GM21717 (cell line): ENCODE results near the gene NKX2-1.

Source experiments
- ATAC-seq: cut with Tn5 transposase; IDR thresholded peaks from one replicate; pipeline ENCODE4 v1.9.1; 2021; ENCODE audit warnings: mild to moderate bottlenecking, moderate library complexity; ENCODE audit not compliant: unreplicated experiment

The NKX2-1 gene

GRCh38 chr14:36518031-36518585 is 1.9 kb downstream of the NKX2-1 start:
- no peak for ATAC-seq

GRCh38 chr14:36517242-36518030 is 2.6 kb downstream of the NKX2-1 start:
- no peak for ATAC-seq

DNA sequence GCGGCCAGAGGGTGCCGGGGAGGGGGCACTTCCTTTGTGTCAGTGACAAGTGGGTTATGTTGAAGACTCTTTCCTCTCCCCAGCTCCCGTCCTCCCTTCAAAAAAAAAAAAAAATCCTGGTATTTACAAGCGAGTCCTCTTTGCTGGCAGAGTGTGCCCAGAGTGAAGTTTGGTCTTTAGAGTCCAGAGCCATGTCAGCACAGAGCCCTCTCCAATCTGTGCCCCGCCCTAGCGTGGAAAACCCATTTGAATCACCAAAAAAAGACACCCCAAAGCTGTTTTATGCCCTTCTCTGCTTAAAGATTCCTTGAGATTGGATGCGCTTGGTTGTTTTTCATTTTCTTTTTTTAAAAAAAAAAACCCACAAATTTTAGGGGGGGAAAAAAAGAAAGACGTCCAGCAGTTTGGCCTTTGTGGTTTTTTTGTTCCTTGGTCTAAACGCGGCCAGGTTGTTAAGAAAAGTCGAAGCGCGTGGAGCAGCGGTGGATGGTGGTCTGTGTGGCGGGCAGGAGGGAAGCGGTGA is 3.3 kb downstream of the NKX2-1 start:
- ATAC-seq = no peak

- ATAC-seq = no peak
These were observed 3.9 kb downstream of the NKX2-1 start for GRCh38 chr14:36515896-36516718.

GRCh38 chr14:36515105-36515593 is 4.9 kb downstream of the NKX2-1 start:
- no peak for ATAC-seq

GRCh38 chr14:36514278-36515104 is 5.5 kb downstream of the NKX2-1 start:
- no peak for ATAC-seq

GRCh38 chr14:36513451-36514277 is 6.4 kb downstream of the NKX2-1 start:
- no peak for ATAC-seq

DNA sequence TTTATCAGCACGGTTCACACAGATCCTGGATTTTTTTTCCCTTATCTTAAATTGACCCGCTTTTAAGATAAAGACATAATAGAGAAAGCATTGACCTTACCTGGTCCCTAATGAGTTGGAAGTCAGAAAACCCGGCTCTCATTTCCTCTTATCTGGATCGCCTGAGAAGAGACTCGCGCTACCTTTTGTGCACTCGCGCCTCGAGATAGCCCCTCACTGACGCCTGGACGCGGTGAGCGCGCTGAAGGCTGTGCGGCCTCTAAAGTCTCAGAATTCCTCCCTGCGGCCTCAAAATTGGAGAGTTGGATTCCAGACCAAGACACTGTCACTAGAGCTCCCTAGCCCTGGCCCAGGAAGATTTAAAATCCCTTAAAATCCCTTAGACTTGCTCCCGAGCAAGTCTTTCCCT is 7.0 kb downstream of the NKX2-1 start:
- no peak for ATAC-seq

DNA sequence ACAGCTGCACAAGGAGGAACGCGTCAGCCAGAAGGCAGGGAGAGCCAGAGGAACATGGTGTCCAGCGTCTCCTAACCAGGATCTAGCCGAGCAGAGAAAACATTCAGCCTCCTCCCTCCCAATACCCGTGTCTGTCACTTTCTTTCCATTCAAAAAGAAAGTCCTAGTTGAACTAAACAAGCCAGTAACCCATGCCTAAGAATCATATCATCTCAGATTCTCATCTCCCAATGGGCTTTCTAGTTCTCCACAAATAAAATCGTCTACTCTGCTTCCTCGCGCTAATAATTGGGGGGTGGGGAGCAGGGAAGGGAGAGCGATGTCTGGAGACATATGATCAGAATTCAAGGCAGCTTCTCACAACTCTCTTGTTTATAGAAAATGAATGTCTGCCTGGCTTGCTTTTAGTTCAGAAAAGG is 7.4 kb downstream of the NKX2-1 start:
- ATAC-seq = no peak

- no peak for ATAC-seq
These were observed 7.9 kb downstream of the NKX2-1 start for GRCh38 chr14:36511981-36512584.

GRCh38 chr14:36510874-36511273 is 9.2 kb downstream of the NKX2-1 start:
- ATAC-seq = no peak

- ATAC-seq = no peak
These were observed 9.8 kb downstream of the NKX2-1 start for GRCh38 chr14:36510078-36510799.

GRCh38 chr14:36509069-36509917 is 10.7 kb downstream of the NKX2-1 start:
- ATAC-seq = no peak

GRCh38 chr14:36508418-36509068 is 11.5 kb downstream of the NKX2-1 start:
- ATAC-seq = no peak

DNA sequence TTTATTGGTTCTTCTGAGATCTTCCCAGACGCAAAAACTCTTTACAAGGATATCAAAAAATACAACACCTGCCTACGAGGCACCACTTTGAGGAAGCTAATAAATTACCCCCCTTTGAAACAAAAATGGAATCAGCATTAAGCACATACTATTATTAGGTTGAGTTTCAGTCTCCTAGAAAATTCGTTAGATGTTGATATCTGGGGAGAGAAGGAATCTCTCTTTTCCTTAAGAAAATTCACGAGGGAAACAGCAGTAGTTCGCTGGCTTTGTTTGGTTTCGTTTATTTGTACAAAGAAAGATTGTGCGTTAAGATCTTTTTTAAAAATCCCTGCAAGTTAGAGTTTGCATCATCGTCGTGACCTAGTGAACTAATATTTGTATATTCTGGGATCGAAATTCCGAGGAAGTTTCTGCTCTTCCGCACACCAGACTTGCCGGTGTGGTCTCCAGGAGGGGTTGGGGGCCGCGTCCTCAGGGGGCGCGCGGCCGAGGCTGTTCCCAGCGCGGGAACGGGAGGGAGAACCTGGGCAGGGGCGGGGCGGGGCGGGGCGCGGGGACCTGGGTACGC is 12.1 kb downstream of the NKX2-1 start:
- ATAC-seq = no peak

GRCh38 chr14:36506732-36507614 is 13.1 kb downstream of the NKX2-1 start:
- no peak for ATAC-seq
